ENCODE data around the gene CCL18. TPM values are rescaled to one million over a fixed set of nuclear protein-coding genes. Genes with fewer than 3 reads are reported as not detected.

CCL18 gene
- total and polyA plus RNA-seq, 10 of the 15 experiments (the other 5 are each of a cell fraction or from before 2014, with no cell fraction given) = 0.26 TPM; not detected in 9

DNA sequence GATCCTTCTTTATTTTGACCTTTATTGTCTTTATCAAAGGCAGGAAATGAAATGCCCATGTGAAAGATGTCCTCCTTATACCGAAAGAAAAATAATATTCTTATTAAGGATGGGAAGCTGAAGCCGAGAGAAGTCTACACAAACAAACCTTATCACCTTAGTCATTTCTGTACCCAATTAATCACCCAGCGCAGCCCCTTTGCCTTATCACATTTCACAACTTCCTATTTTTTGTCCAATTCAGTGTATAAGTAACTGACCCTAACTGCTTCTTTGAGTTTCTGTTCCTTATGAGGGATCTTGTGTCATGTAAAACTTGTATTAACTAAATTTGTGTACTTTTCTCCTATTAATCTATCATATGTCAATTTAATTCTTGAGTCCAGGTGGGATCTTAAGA, 29.9 kb upstream of the CCL18 start (continued):
- TF ChIP-seq, protein P1, sequence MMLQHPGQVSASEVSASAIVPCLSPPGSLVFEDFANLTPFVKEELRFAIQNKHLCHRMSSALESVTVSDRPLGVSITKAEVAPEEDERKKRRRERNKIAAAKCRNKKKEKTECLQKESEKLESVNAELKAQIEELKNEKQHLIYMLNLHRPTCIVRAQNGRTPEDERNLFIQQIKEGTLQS (IDR thresholded peaks at IDR 0.05; ENCODE audit: borderline replicate concordance, extremely low read depth, low read depth, low read length) = no peak
- no peak for TF ChIP-seq TARDBP (IDR thresholded peaks at IDR 0.05; ENCODE audit: borderline replicate concordance)
- no peak; a peak in 1 of 4 replicates for TF ChIP-seq ETV6 (conservative IDR thresholded peaks at IDR 0.05 in 1 of 2, IDR thresholded peaks at IDR 0.05 in 1 of 2; ENCODE audit: borderline replicate concordance in 1 of 2, low read depth in 1 of 2)
- no peak for TF ChIP-seq MYC (IDR thresholded peaks at IDR 0.05; ENCODE audit: insufficient read depth, insufficient read length, insufficient replicate concordance, low read length, severe bottlenecking)
- TF ChIP-seq, protein P2, sequence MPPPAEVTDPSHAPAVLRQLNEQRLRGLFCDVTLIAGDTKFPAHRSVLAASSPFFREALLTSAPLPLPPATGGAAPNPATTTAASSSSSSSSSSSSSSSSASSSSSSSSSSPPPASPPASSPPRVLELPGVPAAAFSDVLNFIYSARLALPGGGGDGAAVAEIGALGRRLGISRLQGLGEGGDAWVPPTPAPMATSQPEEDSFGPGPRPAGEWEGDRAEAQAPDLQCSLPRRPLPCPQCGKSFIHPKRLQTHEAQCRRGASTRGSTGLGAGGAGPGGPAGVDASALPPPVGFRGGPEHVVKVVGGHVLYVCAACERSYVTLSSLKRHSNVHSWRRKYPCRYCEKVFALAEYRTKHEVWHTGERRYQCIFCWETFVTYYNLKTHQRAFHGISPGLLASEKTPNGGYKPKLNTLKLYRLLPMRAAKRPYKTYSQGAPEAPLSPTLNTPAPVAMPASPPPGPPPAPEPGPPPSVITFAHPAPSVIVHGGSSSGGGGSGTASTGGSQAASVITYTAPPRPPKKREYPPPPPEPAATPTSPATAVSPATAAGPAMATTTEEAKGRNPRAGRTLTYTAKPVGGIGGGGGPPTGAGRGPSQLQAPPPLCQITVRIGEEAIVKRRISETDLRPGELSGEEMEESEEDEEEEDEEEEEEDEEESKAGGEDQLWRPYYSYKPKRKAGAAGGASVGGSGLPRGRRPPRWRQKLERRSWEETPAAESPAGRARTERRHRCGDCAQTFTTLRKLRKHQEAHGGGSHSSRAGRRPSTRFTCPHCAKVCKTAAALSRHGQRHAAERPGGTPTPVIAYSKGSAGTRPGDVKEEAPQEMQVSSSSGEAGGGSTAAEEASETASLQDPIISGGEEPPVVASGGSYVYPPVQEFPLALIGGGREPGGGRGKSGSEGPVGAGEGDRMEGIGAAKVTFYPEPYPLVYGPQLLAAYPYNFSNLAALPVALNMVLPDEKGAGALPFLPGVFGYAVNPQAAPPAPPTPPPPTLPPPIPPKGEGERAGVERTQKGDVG (CRISPR knock-in tag; IDR thresholded peaks at IDR 0.05) = no peak
- no peak for TF ChIP-seq STAT3 (IDR thresholded peaks at IDR 0.05; ENCODE audit: low read depth, low read length)
- no peak for TF ChIP-seq RB1 (IDR thresholded peaks at IDR 0.05; ENCODE audit: borderline replicate concordance)
- no peak for TF ChIP-seq ZNF274 (IDR thresholded peaks at IDR 0.05; ENCODE audit: insufficient read depth, insufficient read length)
- 0 out of 2 replicates have a peak, but pooled peaks have one; percentile 12 for TF ChIP-seq TCF12 (IDR thresholded peaks at IDR 0.05; ENCODE audit: low read depth, low read length)
- TF ChIP-seq ZNF622 (IDR thresholded peaks at IDR 0.05) = no peak
- TF ChIP-seq NR2F1 (conservative IDR thresholded peaks at IDR 0.05) = peak; percentile 97
- TF ChIP-seq, protein P3, sequence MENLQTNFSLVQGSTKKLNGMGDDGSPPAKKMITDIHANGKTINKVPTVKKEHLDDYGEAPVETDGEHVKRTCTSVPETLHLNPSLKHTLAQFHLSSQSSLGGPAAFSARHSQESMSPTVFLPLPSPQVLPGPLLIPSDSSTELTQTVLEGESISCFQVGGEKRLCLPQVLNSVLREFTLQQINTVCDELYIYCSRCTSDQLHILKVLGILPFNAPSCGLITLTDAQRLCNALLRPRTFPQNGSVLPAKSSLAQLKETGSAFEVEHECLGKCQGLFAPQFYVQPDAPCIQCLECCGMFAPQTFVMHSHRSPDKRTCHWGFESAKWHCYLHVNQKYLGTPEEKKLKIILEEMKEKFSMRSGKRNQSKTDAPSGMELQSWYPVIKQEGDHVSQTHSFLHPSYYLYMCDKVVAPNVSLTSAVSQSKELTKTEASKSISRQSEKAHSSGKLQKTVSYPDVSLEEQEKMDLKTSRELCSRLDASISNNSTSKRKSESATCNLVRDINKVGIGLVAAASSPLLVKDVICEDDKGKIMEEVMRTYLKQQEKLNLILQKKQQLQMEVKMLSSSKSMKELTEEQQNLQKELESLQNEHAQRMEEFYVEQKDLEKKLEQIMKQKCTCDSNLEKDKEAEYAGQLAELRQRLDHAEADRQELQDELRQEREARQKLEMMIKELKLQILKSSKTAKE (IDR thresholded peaks at IDR 0.05; ENCODE audit: low read depth, poor library complexity, severe bottlenecking) = peak; percentile 83
- TF ChIP-seq TBL1XR1 (IDR thresholded peaks at IDR 0.05; ENCODE audit: low read depth, low read length) = peak; percentile 72; the same call in 1 of the 2 replicates
- no peak for TF ChIP-seq RCOR1 (conservative IDR thresholded peaks at IDR 0.05; ENCODE audit: low read depth, low read length)
- TF ChIP-seq EP300 (IDR thresholded peaks at IDR 0.05; ENCODE audit: borderline replicate concordance in 1 of 2, control insufficient read depth in 1 of 2, low read depth in 2 of 2, low read length in 2 of 2) = peak; percentile 87 to 96
- TF ChIP-seq ZBED1 (IDR thresholded peaks at IDR 0.05; ENCODE audit: borderline replicate concordance) = no peak
- TF ChIP-seq, protein P4, sequence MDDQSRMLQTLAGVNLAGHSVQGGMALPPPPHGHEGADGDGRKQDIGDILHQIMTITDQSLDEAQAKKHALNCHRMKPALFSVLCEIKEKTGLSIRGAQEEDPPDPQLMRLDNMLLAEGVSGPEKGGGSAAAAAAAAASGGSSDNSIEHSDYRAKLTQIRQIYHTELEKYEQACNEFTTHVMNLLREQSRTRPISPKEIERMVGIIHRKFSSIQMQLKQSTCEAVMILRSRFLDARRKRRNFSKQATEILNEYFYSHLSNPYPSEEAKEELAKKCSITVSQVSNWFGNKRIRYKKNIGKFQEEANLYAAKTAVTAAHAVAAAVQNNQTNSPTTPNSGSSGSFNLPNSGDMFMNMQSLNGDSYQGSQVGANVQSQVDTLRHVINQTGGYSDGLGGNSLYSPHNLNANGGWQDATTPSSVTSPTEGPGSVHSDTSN (IDR thresholded peaks at IDR 0.05; ENCODE audit: insufficient replicate concordance, low read depth, low read length) = peak; percentile 32
- TF ChIP-seq, protein P5, sequence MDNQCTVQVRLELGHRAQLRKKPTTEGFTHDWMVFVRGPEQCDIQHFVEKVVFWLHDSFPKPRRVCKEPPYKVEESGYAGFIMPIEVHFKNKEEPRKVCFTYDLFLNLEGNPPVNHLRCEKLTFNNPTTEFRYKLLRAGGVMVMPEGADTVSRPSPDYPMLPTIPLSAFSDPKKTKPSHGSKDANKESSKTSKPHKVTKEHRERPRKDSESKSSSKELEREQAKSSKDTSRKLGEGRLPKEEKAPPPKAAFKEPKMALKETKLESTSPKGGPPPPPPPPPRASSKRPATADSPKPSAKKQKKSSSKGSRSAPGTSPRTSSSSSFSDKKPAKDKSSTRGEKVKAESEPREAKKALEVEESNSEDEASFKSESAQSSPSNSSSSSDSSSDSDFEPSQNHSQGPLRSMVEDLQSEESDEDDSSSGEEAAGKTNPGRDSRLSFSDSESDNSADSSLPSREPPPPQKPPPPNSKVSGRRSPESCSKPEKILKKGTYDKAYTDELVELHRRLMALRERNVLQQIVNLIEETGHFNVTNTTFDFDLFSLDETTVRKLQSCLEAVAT (IDR thresholded peaks at IDR 0.05) = peak; percentile 65; the same call in 1 of the 2 replicates
- TF ChIP-seq IKZF1 (conservative IDR thresholded peaks at IDR 0.05) = peak; percentile 95
- no peak for TF ChIP-seq GABPA (IDR thresholded peaks at IDR 0.05; ENCODE audit: low read depth)
- TF ChIP-seq NR2C2 (IDR thresholded peaks at IDR 0.05; ENCODE audit: borderline replicate concordance, control insufficient read depth, insufficient read length, low read depth) = no peak
- TF ChIP-seq IKZF2 (IDR thresholded peaks at IDR 0.05) = peak; percentile 97
- TF ChIP-seq PML (IDR thresholded peaks at IDR 0.05; ENCODE audit: low read length) = no peak

Data from GM12878 (cell line).